K562 (cell line): ENCODE results near the gene CNGB1.

Source experiments
- CTCF ChIP-seq, 3 experiments: IDR thresholded peaks in 2 of 3; conservative IDR thresholded peaks in 1 of 3; 2 replicates each; pipeline ENCODE4 v1.5.1; 2011 to 2012; ENCODE audit warnings: low read length in 3 of 3, mild to moderate bottlenecking in 3 of 3, control low read depth in 2 of 3, improper control_type of control experiment in 1 of 3, inconsistent platforms in 1 of 3, low read depth in 1 of 3, mixed read lengths in 1 of 3, moderate library complexity in 1 of 3; ENCODE audit not compliant: insufficient read depth in 2 of 3
- PKNOX1 ChIP-seq: fragments of 450-650 bp; IDR thresholded peaks from 2 replicates; pipeline ENCODE4 v1.6.1; 2016
- RAD21 ChIP-seq, 2 experiments: fragments of 250-450 bp in 1 of 2; fragments of 450-650 bp in 1 of 2; sonication (Bioruptor Pico) in 1 of 2; formaldehyde crosslinking in 1 of 2; IDR thresholded peaks in 1 of 2; conservative IDR thresholded peaks in 1 of 2; 2 replicates each; pipeline versions ENCODE4 v1.4.0 to v1.8.0; 2020 to 2022; ENCODE audit warnings: mild to moderate bottlenecking in 2 of 2, moderate library complexity in 1 of 2

GRCh38 chr16:57882792-57883191 is 88.1 kb downstream of the CNGB1 start:
- TF ChIP-seq RAD21 (CRISPR knock-in tag; conservative IDR thresholded peaks at IDR 0.05 in 1 of 2, IDR thresholded peaks at IDR 0.05 in 1 of 2) (no peak), CTCF (IDR thresholded peaks at IDR 0.05 in 2 of 3, conservative IDR thresholded peaks at IDR 0.05 in 1 of 3; ENCODE audit: insufficient read depth in 2 of 3, low read depth in 1 of 3, low read length in 3 of 3) (no peak), PKNOX1 (no peak)
